ENCODE data around the gene ELL.

Gene ELL

DNA sequence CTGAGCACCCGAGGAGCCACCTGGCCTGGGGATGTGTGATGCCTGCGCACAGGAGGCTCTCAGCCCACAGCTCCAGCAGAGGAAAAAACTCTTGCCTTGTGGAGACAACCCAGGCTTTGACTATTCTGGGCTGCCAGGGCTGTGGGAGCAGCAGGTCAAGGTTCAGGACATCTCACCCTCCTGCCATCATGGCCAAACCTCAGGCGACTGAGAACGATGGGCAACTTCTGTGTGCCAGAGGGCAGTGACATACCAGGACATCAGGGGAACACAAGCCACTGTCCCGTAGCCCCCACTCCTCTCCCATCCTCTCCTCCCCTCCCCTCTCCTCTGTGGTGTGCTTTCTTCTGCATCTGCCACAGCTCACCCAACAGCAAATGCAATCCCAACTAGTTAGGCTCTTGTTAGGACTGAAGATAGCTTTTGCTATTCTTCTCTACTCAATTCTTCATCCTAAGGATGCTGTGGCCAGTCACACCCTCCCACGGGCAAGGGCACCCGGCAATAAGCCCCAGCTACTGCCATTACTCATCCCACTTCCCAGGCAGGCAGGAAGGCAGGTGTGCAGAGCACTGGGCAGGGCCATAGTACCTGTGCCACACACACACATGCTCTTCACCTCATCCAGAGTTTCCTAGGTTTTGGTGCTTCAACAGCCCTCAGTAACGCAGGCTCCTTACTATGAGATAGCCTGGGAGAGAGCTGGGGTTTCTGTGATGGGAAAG, 16.8 kb downstream of the ELL start:
- no peak for DNase-seq (ENCODE audit: low read depth, low spot score)

- no peak for DNase-seq (ENCODE audit: low read depth, low spot score)
Measured at GRCh38 chr19:18503971-18504885, 17.6 kb downstream of the ELL start.

GRCh38 chr19:18503337-18503970, 18.4 kb downstream of the ELL start:
- DNase-seq (ENCODE audit: low read depth, low spot score), result no peak

DNA sequence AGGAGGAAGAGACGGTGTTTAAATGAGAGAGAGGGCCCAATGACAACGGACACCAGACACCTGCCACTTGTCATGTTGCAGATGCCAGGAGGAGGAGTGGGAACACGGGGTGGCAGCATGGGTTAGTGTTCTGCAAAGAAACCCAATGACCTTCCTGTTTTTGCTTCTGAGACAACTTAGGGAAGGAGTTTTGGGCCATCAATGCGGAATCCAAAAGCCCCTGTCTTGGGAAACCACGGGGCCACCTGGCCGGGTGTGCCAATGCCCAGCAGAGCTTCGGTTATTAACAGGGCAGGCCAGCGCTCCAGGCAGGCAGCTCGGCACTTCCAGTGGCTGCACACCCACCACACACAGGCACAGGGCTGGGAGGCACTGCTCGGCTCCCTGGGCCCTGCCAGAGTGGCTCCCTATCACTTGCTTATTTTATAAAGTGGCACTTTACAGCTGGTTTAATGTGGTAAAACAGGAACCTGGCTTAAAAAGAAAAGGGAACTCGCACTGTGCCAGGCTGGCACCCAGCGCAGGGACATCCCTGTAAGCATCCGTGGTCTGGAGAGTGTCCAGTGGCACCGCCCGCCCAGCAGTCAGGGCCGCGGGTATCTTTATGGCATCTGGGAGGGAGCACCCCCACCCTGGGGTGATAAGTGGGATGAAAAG, 19.1 kb downstream of the ELL start:
- DNase-seq (ENCODE audit: low read depth, low spot score), result no peak

- no peak for DNase-seq (ENCODE audit: low read depth, low spot score)
Measured at GRCh38 chr19:18502246-18502637, 19.6 kb downstream of the ELL start.

DNA sequence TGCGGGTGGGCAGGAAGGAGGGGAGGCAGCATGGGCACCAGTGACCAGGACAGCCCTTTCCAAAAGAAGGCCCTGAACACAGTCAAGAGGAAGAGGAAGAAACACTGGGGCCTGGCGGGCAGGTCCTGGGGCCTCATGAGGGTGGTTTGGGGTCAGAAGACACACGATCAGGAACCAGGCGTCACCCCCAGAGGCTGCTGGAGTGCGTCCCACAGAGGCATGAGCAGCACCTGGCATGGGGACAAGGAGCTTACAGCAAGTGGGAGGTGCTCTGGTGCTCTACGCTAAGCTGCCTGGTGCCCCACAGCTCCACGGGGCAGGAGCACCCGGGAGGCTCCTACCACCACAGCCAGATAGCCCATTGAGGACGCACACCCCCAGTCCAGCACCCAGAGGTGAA, 20.0 kb downstream of the ELL start:
- DNase-seq (ENCODE audit: low read depth, low spot score), result no peak

DNA sequence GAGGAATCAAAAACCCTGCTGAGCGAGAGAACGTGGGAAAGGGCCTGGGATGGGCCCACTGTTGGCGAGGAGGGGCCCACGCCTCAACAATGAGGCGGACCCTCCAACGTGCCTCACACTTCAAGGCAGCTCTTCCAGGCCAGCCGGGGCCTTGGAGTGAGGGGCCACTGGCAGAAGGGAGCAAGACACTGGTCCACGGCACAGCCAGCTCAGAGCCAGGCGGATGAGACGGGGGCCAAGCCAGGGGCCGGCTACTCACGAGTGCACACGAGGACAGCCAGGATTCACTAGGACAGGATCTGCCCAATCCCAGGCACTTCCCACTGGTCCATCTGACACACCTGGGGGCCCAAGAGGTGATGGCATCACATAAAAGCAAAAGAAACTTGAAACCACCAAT, 20.5 kb downstream of the ELL start:
- no peak for DNase-seq (ENCODE audit: low read depth, low spot score)

GRCh38 chr19:18500799-18501198, 21.1 kb downstream of the ELL start:
- peak; percentile 58 for DNase-seq (ENCODE audit: low read depth, low spot score)

DNA sequence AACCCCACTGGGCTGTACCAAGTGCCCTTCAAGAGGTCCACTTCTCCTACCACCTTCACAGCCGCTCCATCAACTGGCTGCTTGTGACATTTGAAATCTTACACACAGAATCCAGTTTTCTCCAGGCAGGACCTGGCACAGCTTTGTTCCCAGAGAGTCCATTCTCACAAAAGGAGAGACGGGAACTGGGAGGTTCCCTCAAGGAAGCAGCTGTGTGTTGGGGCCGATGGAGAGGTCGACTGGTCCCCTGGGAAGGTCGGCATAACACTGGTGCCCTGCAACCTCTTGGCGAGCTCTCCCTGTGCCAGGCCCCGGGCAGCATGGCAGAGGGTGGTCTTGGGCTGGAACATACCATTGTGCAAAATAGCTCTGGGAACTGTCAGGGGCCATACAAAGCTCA, 21.5 kb downstream of the ELL start:
- DNase-seq (ENCODE audit: low read depth, low spot score), result no peak

- DNase-seq (ENCODE audit: low read depth, low spot score), result no peak
Measured at GRCh38 chr19:18499055-18499775, 22.7 kb downstream of the ELL start.

GRCh38 chr19:18496980-18497256, 25.0 kb downstream of the ELL start:
- DNase-seq (ENCODE audit: low read depth, low spot score), result no peak

DNA sequence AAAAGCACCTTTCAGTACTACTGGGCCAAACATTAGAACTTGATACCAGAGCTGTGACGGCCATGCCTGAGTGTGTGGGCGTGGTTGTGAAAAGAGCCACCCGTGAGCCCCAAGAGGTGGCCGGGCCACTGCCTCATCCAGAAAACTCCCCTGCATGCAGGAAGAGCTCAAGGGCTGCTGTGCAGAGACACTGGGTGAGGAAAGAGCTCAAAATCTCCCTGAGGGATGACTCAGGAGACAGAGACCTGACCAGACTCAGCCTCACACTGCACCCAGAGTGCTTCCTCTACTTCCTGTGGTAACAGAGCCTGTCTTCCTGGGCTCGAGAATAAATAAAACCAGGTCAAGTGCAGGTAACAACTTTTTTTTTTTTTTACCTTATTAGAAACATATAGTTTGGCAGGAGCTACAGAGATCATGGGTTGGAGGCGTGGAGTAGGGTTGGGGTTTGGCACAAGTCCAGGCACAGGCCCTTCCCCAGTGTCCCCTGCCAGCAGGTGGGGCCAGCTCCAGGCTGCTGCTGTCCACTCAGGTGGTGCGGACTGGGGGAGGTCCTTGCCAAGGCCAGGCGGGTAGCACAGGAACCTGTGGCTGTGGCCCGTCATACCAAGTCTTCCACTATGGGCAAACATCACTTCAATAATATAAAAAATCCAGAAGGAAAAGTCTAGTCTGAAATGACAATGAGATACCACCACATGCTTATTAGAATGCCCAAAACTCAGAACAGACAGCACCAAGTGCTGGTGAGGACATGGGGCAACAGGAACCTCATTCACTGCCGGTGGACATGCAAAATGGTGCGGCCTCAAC, 25.5 kb downstream of the ELL start:
- no peak for DNase-seq (ENCODE audit: low read depth, low spot score)

DNA sequence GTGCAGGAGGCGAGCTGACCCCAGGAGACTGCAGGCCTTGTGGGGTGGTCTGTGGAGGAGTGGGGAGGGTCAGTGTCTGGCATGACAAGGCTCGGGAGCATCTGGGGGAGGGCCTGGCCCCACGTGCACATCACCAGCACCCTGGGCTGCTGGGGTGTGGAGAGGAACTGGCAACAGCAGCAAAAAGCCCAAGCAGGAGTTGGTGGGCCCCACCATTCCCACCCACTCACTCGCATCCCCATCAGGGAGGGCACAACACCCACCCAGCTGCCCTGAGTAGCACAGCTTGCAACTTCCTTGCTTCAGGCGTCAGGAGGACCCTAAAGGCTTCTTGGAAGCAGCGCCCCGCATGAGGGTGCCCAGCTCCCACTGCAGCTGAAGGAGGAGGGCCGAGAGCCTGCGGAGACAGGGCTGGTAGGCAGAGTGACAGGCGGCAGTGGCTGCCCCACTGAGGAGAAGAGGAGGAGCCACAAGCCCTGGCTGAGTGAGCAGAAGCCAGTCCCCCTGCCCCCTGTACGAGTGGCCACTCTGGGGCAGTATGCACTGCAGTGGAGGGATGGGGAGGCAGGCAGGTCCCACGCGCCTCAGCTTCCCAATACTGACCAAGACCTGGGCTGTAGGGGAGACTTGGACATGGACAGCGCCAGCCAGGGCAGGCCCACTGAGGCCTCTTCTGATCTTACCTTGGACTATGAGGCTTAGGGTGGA, 26.5 kb downstream of the ELL start:
- no peak for DNase-seq (ENCODE audit: low read depth, low spot score)

DNA sequence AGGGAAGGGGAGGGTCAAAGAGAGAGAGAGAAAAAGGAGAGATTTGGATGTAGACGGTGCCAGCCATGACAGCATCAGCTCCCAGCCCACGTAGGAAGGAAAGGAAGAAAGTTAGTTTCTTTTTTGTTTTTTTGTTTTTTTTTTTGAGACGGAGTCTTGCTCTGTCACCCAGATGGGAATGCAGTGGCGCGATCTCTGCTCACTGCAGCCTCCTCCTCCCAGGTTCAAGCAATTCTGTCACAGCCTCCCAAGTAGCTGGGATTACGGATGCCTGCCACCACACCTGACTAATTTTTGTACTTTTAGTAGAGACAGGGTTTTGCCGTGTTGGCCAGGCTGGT, 27.6 kb downstream of the ELL start:
- DNase-seq (ENCODE audit: low read depth, low spot score), result no peak

DNA sequence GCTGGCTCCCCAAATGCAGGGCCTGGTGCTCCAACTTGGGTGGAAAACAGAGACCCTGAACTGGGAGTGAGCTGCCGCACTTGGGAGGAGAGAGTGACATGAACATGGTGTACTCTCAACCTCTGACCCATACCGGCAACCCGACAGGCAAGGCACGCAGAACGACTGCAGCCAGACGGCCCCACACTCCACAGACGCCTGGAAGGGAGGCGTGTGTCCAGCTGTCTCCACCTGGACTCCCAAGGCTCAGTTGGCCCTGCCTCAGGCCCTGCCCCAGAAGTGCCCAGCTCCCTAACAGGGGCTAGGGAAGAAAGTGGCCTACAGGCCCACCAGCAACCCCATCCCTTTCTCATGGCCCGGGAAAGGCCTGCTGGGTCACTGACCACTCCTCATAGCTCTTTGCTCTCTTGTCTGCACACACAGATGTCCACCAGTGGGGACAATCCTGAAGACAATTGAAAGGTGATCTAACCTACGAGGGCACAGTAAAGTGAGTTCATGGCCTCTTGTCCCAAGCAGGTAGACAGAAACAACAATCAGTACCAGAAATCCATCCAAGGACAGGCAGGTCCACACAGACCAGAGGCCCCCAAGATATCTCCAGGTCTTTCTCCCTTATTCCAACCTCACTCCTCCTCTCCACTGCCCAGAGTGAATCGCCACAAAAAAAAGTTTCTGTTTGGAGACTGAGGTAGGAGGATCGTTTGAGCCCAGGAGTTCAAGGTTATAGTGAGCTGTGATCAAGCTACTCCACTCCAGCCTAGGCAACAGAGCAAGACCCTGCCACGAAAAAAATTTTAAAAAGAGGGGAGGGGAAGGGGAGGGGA, 28.2 kb downstream of the ELL start:
- DNase-seq (ENCODE audit: low read depth, low spot score), result no peak

DNA sequence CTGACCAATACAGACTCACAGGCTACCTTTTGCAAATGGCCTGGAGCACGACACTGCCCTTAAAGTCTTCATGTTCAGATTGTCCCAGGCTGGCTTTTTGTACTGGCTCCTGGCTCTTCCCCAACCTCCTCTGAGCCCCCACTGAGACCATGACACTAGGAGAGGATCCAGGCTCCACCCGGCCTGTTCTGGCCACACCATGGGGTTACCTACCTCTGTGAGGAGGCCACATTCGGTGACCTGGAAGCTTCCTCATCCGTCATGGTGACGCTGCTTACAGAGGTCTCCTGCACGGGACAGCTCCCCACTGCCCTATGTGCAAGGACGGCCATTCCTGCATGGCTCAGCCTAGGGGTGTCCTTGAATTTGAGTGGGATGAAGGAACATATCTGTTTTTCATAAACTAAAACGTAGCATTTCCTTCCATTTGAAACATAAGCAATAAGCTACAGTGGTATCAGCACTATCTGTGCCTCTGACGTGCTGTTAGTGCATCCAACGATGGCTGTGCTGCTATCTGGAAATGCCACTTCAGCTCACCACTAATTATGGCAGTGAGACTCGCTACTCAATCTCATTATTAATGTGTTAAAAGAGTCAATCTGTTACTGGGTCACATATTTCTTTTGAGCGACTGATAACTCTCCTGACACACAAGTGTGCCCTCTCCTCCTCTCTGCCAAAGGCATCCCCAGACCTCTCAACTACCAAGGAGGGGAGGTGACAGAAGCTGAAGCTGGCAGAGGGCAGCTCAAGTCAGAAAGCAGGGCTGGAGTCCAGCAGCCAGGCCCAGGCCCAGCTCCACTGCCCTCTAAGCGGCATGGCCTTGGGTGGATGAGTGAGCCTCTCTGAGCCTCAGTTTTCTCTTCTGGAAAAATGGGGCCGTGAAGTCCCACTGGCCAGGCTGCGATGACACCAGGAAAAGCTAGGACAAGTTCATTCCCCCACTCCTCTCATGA, 29.6 kb downstream of the ELL start:
- no peak for DNase-seq (ENCODE audit: low read depth, low spot score)

DNA sequence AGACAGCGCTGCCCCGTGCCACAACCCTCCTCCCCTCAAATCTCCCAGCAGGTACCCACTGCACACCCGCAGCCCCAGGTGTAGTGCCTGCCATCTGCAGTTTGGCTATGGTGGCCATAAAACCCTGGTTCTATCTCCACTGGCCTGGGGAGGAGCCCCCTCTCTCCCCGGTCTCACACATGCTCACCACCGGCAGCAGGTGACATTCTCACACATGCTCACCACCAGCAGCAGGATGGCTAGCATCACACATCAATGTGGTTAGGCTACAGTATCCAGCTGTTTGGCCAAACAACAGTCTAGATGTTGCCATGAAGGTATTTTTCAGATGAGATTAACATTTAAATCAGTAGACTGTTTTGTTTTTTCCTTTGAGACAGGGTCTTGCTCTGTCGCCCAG, 31.1 kb downstream of the ELL start:
- DNase-seq (ENCODE audit: low read depth, low spot score), result no peak

GRCh38 chr19:18489627-18490184, 32.2 kb downstream of the ELL start:
- DNase-seq (ENCODE audit: low read depth, low spot score), result no peak

All from astrocyte of the hippocampus (primary cell).